IPS-20b (cell line): ENCODE data around the gene PPP1R15B.

Experiments used
- H3K27ac ChIP-seq: one replicate; pipeline ENCODE4 v1.5.1; 2013; ENCODE audit warnings: low read length
- H3K27me3 ChIP-seq: 2 replicates; pipeline ENCODE4 v1.6.1; 2013; ENCODE audit warnings: mild to moderate bottlenecking, low read length, inconsistent platforms; ENCODE audit not compliant: insufficient read depth
- H3K36me3 ChIP-seq: 2 replicates; pipeline ENCODE4 v1.6.1; 2013; ENCODE audit warnings: low read depth, mild to moderate bottlenecking, inconsistent platforms, low read length, moderate library complexity; ENCODE audit not compliant: insufficient read depth
- H3K4me1 ChIP-seq: 2 replicates; pipeline ENCODE4 v1.6.1; 2013; ENCODE audit warnings: mild to moderate bottlenecking, control low read depth, inconsistent platforms, low read length, moderate library complexity; ENCODE audit not compliant: insufficient read depth
- H3K4me3 ChIP-seq: 2 replicates; pipeline ENCODE4 v1.5.1; 2013; ENCODE audit warnings: mild to moderate bottlenecking, low read length, inconsistent platforms
- H3K9ac ChIP-seq: 2 replicates; pipeline ENCODE4 v1.6.1; 2013; ENCODE audit warnings: low read depth, mild to moderate bottlenecking, inconsistent platforms, low read length, moderate library complexity
- H3K9me3 ChIP-seq: 2 replicates; pipeline ENCODE4 v1.6.1; 2013; ENCODE audit warnings: mild to moderate bottlenecking, low read depth, low read length, inconsistent platforms; ENCODE audit not compliant: insufficient read depth

Gene PPP1R15B

DNA sequence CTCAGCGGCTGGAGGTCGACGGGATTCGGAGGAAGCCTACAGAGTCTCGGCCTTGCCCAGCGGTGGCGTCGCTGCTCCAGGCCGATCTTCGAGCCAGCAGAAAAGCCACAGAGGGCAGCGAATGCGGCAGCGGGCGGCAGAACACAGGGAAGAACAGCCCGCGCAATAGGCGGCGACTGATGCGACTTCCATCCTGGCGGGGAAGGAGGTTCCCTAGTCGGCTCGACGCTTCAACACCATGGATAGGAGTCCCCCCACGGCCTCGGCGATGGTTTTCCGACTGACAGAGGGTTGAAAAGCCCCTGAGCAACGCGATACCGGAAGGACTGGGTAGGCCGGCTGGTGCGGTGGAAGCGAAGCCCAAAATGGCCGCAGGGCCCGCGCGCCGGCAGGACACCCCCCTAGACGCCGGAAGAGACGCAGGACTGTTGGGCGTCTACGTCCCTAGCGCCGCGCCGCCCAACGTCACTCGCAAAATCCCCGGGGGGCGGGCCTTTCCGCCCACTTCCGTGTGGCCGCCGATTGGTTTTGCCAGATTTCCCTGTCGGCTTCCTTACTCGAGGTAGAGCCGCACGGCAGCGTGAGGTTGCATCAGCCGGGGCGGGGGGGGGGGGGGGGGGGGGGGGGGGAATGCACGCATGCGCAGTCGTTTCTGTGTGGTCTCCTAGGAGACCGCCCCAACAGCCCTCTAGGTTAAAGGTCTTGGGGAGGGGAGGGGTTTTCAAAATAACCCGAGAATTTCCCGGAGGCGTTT, at the start of gene PPP1R15B:
TSS of gene PPP1R15B (minus strand) at position 367 of the 754 bp plus-strand sequence. CDS start 406 bp downstream, outside the sequence.
- Histone ChIP-seq H3K4me3 (peak within 1 kb of the TSS; percentile 92), H3K27ac (peak within 1 kb of the TSS; percentile 91), H3K36me3 (peaks cover 13% of the 10 kb centered on the region; the same call in 1 of the 2 replicates), H3K4me1 (peaks cover 2% of the 10 kb centered on the region; the same call in 1 of the 2 replicates), H3K9ac (peak within 1 kb of the TSS; percentile 96), H3K27me3 (no peaks in the 10 kb centered on the region), H3K9me3 (no peaks in the 10 kb centered on the region)

DNA sequence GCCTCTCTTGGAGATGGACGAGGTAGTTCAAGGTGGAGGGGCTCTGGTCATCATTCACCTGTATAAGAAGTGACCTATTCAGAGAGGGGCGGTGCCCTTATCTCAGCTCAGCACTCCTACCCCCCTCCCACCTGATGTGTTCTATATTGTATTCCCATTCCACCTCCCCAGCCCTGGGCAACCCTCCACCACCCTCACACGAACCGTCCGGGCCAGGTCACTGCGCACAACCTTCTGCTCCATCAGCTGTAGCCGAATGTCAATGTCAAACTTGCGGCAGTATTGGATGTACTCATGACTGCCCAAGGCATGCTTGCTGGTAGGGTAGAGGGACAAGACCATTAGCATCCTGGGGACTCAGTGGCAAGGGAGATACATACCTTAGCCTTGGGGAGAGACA, 48.7 kb upstream of the PPP1R15B start:
- peaks cover 48% of the 10 kb centered on the region for H3K36me3 ChIP-seq
- H3K9ac ChIP-seq: no peak overlapping the region
- H3K4me1 ChIP-seq: peaks cover 16% of the 10 kb centered on the region; the same call in 1 of the 2 replicates
- no peaks in the 10 kb centered on the region for H3K9me3 ChIP-seq
- no peak overlapping the region for H3K27ac ChIP-seq
- H3K4me3 ChIP-seq: no peak overlapping the region
- no peaks in the 10 kb centered on the region for H3K27me3 ChIP-seq

DNA sequence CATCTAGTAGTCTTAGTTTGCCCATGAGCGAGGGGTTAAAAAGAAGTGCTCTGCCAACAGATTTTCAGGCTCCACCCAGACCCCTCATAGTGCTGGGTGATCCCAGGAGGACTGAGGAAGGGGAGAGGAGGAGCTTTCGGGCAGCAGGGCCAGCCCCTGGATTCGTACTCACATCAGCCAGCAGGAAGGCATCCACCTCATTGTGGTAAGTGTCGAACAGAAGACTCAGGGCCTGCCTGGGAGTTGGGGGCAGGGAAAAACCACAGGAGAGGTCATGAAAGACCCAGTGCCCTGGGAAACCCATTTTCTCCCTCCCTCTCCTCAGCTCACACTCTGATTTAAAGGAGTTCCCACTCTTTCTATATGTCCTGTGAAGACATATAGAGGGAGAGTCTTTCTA, 48.1 kb upstream of the PPP1R15B start:
- H3K4me1 ChIP-seq: peaks cover 21% of the 10 kb centered on the region; the same call in 1 of the 2 replicates
- no peaks in the 10 kb centered on the region for H3K27me3 ChIP-seq
- H3K4me3 ChIP-seq: no peak overlapping the region
- peaks cover 48% of the 10 kb centered on the region for H3K36me3 ChIP-seq
- H3K9ac ChIP-seq: no peak overlapping the region
- no peaks in the 10 kb centered on the region for H3K9me3 ChIP-seq
- H3K27ac ChIP-seq: no peak overlapping the region

DNA sequence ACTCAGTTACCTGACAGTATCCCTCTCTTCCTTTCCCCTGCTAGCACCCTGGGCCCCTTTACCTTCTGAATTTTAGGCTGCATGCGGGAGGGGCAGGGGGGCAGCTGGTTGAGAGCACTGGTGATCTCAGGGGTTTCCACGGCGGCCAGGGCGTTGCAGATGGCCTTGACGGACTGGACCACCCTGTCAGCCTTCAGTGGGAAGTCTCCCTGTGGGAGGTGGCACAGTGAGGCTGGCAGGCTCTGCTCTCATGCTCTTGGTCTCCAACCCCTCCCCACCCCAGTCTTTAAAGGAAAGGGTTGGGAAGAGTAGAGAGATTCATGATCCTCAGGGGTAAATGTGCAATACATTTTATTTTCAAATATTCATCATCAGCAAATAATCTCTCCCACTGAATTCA, 46.0 kb upstream of the PPP1R15B start:
- no peaks in the 10 kb centered on the region for H3K27me3 ChIP-seq
- no peak overlapping the region for H3K27ac ChIP-seq
- H3K36me3 ChIP-seq: peaks cover 45% of the 10 kb centered on the region

DNA sequence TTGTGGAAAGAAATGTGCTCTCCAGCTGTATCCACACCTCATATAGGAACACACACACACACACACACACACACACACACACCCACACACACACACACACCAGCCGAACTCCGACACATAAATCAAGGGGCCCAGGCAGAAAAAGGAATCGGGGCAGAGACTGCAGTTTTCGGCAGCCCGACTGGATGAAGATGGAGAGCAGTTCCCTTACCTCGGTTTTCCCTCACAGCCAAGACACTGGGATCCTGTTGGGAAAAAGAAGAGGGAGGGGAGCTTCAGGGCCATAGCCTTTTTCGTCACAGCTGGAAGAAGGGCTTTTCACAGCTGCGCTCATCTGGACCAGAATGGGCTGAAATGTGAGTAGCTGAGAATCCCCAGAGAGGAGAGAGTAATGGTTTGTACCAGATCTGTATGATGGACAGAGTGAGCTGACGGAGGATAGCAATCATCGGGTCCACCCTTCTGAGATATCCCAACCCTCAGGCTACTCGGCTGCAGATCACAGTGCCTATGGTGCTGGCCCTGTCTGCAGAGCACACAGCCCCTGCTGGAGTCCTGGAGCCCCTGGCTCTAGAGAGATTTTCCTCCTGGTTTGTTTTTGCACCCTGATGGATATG, 45.3 kb upstream of the PPP1R15B start:
- no peaks in the 10 kb centered on the region for H3K27me3 ChIP-seq
- H3K9me3 ChIP-seq: no peaks in the 10 kb centered on the region
- H3K9ac ChIP-seq: 0 out of 2 replicates have a peak overlapping the region, but pooled peaks have one; percentile 6
- no peak overlapping the region for H3K27ac ChIP-seq
- no peak overlapping the region for H3K4me3 ChIP-seq
- peaks cover 32% of the 10 kb centered on the region; the same call in 1 of the 2 replicates for H3K4me1 ChIP-seq
- peaks cover 39% of the 10 kb centered on the region for H3K36me3 ChIP-seq

More for the DNA sequence above, 46.0 kb upstream of the PPP1R15B start:
- Histone ChIP-seq H3K4me3 (no peak overlapping the region), H3K4me1 (peaks cover 32% of the 10 kb centered on the region; the same call in 1 of the 2 replicates), H3K9ac (no peak overlapping the region), H3K9me3 (no peaks in the 10 kb centered on the region)

DNA sequence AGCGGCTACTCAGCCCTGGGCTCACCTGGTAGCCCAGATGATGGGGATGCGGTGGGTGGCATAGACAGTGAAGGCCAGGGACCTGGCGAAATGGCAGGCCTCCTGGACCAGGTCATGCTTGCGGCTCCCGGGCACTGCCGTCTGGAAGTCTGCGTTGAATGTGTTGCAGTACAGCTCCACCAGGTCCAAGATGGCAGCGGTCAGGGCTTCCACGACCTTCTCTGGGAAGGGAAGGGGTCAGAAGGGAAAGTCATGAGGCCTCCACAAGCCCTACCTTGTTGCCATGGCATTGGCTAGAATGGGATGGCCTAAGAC, 44.2 kb upstream of the PPP1R15B start:
- no peaks in the 10 kb centered on the region for H3K9me3 ChIP-seq
- peak overlapping the region; percentile 88 for H3K27ac ChIP-seq
- peaks cover 32% of the 10 kb centered on the region; the same call in 1 of the 2 replicates for H3K4me1 ChIP-seq
- peak overlapping the region; percentile 21; the same call in 1 of the 2 replicates for H3K4me3 ChIP-seq
- H3K9ac ChIP-seq: no peak overlapping the region
- H3K36me3 ChIP-seq: peaks cover 46% of the 10 kb centered on the region
- no peaks in the 10 kb centered on the region for H3K27me3 ChIP-seq

DNA sequence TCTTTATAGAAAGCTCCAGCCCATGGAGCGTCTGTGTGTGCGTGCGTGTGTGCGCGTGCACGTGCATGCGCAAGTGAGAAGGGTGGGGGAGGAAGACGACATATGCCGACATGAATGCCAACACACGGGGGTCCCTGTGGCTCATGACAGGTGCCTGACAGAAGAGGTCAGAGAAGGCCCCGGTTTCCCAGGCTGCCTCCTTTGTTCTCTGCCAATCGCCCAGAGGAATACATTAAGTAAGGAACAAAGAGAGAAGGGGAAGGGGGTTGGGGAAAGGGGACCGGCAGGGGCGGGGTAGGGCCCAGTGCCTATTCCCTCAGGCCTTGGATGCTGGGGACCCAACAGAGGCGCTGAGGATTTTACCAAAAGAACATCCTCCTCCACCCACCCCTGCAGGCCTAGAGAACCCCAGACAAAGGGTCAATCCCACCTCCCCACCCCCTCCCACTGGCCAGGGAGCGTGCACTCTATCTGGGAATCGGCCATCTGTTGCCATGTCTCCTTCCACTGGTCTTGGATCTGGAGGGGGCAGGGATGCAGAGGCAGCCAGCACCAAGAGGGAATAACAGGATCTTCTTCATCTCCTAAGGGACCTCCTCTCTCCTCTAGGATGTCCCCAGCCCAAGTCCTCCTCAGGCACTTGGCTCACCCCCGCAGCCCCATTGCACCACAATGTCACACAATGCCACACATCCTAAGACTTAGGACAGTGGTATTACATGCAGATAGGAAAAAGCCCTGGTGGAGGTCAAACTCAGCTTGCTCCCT, 43.6 kb upstream of the PPP1R15B start:
- no peaks in the 10 kb centered on the region for H3K9me3 ChIP-seq
- H3K4me3 ChIP-seq: peak overlapping the region; percentile 55; the same call in 1 of the 2 replicates
- no peaks in the 10 kb centered on the region for H3K27me3 ChIP-seq

DNA sequence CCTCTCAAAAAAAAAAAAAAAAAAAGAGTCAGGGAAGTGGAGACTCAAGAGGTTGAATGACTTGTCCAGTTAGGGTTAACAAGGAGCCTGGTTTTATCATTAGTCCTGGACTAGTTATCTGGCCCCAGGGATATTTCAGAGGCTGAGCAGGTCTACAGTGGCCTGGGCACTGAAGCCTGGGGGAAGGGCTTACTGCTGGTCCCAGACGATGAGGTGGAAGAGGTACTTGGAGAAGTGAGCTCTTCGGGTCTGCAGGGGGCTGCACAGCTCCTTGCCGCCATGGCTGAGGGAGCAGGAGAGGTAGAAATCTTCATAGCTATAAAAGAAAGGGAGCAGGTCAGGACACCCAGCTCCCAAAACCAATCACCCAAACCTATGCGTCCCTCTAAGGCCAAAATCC, 42.9 kb upstream of the PPP1R15B start:
- Histone ChIP-seq H3K27me3 (no peaks in the 10 kb centered on the region), H3K27ac (peak overlapping the region; percentile 20), H3K9ac (peak overlapping the region; percentile 78), H3K4me1 (peaks cover 34% of the 10 kb centered on the region; the same call in 1 of the 2 replicates), H3K36me3 (peaks cover 42% of the 10 kb centered on the region), H3K9me3 (no peaks in the 10 kb centered on the region), H3K4me3 (peak overlapping the region; percentile 55; the same call in 1 of the 2 replicates)

More for the DNA sequence above, 43.6 kb upstream of the PPP1R15B start:
- peak overlapping the region; percentile 88 for H3K27ac ChIP-seq
- H3K9ac ChIP-seq: peak overlapping the region; percentile 78; the same call in 1 of the 2 replicates
- peaks cover 43% of the 10 kb centered on the region for H3K36me3 ChIP-seq
- H3K4me1 ChIP-seq: peaks cover 33% of the 10 kb centered on the region; the same call in 1 of the 2 replicates

DNA sequence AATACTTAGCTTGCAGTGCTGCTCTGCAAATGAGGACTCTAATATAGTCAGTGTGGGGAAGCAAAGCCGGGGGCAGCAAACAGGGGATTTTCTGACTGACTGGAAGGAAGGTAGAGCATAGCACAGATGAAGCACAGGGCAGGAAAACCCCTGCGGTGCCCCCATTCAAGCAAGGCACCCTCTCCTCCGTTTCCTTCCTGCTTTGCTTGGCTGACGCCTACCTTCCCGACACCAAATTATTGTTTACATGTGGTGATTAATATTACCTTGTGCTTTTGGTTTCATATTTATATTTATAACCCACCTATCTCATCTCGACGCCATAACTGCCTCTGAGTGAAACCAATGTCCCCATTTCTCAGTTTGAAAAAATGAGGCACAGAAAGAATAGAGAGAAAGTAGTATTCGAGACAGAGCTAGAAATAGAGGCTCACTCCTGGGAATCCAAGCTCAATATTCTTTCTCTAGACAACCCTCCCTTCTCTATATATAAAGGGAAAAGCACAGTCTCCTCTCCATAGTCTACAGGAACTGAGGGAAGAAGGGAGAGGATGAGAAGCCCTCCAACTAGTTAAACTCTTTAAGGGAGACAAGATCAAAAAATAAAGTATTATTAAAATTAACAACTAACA, 41.6 kb upstream of the PPP1R15B start:
- no peaks in the 10 kb centered on the region for H3K9me3 ChIP-seq
- no peaks in the 10 kb centered on the region for H3K27me3 ChIP-seq
- no peak overlapping the region for H3K27ac ChIP-seq
- no peak overlapping the region for H3K4me3 ChIP-seq
- no peak overlapping the region for H3K9ac ChIP-seq
- peaks cover 34% of the 10 kb centered on the region; the same call in 1 of the 2 replicates for H3K4me1 ChIP-seq
- H3K36me3 ChIP-seq: peaks cover 44% of the 10 kb centered on the region

DNA sequence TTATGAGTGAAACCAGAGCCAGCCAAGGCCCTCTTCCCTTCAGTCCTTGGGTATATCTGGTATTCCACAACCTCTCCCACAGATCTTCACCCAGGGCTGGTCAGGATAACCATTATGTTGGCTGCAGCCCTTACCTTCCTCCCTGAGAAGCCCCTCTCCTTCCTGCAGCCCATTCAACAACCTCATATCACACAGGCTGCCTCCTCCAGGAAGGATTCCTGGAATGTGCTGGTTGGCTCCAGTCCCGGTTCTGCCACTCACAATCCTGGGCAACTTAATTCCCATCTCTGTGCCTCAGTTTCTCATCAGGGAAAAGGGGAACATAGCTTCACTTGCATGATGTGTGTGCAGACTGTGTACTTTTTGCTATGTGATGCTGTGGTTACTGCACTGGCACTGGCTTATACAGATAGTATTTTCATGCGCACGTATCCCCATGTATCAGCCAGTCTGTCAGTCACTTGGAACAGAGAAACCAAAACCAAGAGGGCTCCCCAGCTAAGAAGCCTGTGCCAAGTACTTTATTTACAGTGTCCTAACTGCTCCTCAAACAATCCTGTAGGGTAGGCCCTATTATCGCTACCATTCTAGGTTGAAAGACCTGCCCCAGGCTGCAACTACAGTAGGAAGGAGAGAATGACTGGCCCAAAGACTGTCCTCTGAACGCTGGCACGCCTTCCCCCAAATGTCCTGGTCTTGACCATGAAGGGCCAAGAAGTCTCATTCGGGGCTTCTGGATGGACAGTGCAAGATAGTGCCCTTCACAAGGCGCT, 39.9 kb upstream of the PPP1R15B start:
- Histone ChIP-seq H3K9me3 (no peaks in the 10 kb centered on the region), H3K27me3 (no peaks in the 10 kb centered on the region), H3K9ac (no peak overlapping the region), H3K36me3 (peaks cover 50% of the 10 kb centered on the region), H3K4me3 (no peak overlapping the region), H3K27ac (no peak overlapping the region), H3K4me1 (peaks cover 35% of the 10 kb centered on the region; the same call in 1 of the 2 replicates)
